HG03060 (cell line): ENCODE data around the gene SLC34A3.

Source experiments
- ATAC-seq: cut with Tn5 transposase; IDR thresholded peaks from one replicate; pipeline ENCODE4 v1.9.1; 2021; ENCODE audit warnings: low read depth, moderate number of reproducible peaks; ENCODE audit not compliant: unreplicated experiment

SLC34A3 gene

GRCh38 chr9:137273095-137273490 lies 42.4 kb downstream of the SLC34A3 start:
- no peak for ATAC-seq

DNA sequence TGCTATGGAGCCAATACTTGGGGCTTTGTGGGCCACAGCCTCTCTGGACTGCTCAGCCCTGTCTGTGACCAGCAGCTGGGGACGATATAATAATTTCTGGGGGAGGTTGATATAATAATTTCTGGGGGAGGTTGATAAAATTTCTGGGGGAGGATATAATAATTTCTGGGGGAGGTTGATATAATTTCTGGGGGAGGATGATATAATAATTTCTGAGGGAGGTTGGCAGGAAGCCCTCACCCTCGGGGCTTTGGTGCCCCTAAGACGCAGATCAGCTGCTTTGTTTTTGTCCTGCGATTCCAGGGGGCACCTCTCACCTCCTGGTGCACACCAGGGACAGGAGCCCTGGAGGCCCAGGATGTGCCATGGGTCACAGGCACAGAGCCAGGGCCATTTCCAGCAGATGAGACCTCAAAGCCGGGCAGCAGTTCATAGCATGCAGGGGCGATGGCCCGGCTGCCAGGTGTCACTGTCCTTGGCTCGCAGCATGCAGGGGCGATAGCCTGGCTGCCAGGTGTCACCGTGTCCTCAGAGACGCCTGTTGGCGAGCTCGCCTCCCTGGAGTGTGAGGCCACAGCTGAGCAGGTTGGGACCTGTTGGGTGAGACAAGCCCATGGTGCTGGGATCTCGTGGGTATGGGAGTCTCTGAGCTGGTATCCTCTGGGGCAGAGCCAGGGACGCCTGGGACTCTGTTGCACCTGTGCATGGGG lies 43.1 kb downstream of the SLC34A3 start:
- ATAC-seq: no peak

GRCh38 chr9:137275203-137275587 lies 44.5 kb downstream of the SLC34A3 start:
- no peak for ATAC-seq

DNA sequence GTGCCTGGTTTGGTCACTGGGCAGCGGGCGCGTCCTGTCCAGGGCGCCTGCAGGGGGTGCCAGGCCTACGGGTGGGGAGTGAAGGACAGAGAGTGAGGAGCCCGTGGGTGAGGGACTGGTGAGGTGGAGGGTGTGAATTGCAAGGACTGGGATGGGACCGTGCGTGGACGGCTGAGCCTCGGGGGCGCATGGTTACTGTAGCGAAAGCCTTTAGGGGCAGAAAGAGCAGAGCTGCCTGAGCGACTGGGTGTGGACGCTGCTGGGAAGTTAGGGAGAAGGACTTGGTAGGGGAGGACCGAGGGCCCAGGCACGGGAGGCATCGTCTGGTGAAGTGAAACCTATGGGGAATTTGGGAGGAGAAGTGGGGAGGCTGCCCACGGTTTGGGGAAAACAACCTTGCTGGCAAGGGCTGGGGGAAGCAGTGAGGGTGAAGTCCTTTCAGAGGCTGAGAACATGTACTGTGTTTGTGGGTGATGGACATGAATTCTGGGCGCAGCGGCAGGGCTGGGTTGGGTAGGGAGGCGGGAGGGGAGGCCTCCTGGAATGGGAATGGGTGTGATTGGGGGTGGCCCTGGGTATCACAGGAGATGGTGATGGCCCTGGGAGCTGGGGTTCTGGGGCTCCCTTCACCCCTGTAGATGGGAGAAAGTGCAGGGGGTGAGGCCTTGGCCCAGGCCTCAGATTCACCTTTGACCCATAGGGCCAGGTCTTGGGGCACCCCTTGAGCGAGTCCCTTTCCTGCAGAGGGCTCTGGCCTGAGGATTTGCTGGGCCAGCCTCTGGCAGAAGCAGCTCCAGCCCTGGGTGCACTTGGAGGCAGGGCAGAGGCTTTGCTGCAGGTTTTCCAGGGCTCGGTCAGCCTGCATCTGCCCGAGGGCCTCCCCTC lies 45.1 kb downstream of the SLC34A3 start:
- ATAC-seq: no peak

- no peak for ATAC-seq
Observed at GRCh38 chr9:137276473-137277328, 46.0 kb downstream of the SLC34A3 start.

- no peak for ATAC-seq
Observed at GRCh38 chr9:137277329-137278041, 46.8 kb downstream of the SLC34A3 start, which contains the start of gene TOR4A. TOR4A (plus strand) TSS chr9:137277726; CDS start chr9:137278690, 964 bp downstream.

DNA sequence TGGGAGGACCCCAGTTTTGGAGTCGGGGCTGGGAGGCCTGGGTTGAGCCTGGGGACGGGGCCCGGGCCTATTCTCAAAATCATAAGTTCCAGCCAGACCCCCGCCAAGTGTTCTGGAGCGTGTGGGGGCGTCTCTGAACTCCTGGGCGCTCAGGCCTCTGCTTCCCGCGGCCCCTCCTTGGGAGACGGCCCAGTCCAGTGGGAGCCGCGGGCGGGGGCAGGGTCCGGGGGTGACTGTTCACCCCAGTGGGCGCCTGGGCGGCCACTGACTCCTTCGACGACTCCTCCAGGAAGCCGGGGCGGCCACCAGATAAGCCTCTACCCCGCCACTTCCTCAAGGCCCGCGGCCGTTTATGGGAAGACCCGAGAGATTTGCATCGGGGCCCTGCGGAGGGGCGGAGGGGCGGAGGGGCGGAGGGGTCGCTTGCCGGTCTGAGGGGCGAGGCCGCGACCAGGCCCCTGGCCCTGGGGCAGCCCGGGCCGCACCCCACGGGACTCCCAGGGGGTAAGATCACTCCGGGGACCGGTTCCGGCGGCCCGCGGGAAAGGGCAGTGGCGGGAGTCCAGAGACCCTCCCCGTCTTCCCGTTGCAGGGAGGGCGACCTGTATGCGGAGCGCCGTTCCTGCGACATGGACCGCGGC lies 47.5 kb downstream of the SLC34A3 start:
- no peak for ATAC-seq

- no peak for ATAC-seq
Observed at GRCh38 chr9:137278721-137279711, 48.3 kb downstream of the SLC34A3 start.

DNA sequence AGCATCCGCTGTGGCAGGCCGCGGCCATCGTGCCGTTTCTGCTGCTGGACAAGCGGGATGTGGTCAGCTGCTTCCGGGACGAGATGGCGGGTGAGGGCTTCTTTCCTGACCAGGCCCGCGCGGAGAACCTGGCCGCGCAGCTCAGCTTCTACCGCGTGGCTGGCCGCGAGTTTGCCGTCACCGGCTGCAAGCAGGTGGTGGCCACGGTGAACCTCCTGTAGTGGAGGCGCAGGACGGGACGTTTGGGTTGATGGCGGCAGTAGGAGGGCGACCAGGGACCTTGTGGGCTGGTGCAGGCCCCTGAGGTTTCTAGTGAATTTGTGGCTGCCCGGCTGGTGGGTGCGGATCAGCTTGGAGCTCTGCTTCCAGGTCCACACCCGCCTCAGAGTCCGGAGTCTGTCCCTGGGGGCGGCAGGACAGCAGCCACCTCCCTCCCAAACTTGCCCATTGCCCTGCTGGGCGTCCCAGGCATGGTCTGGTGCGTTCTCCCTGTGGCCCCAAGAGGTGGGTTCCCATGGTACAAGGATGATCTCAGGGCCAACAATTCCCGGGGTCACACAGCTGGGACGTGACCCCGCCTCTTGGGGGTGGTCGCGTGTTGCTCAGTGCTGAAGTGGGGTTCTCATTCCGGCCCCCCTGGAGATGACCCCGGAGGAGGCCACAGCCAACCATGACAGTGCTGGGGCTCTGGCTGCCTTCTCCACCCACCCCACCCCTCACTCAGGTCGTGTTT lies 49.2 kb downstream of the SLC34A3 start:
- ATAC-seq: no peak

- no peak for ATAC-seq
Observed at GRCh38 chr9:137280474-137281344, 50.0 kb downstream of the SLC34A3 start.

GRCh38 chr9:137281345-137282116 lies 50.8 kb downstream of the SLC34A3 start:
- ATAC-seq: no peak
